ENCODE results near the gene PRKD2.
"Not testable (repeated sequence)": the region's sequence is repeated elsewhere in the genome, so short reads cannot be mapped to it uniquely, and the experiment has no call there.

PRKD2 gene

GRCh38 chr19:46717034-46717715 is at the start of gene PRKD2:
TSS of gene PRKD2 (minus strand) at chr19:46717114. CDS start at chr19:46716370, 744 bp downstream.
- FAIRE-seq = no peak

DNA sequence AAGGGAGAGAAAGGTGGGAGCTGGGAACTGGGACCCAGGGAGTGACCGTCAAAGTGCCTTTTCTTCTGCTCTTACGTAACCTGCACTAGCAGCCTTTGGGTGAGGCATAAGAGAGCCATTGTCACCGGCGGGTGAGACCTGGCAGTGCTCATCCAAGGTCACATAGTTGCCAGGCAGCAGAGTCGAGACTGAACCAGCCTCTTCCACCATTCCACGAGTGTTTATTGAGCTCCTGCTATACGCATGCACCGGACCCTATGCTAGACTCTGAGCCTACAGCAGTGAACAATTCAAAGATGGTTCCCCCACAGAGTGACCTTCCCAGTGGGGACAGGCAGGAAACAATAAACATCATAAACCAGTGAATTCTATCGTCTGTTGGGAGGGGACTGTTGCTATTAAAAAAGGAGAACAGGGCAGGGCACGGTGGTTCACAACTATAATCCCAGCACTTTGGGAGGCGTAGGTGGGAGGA is 47.9 kb upstream of the PRKD2 start:
- no peak for FAIRE-seq

DNA sequence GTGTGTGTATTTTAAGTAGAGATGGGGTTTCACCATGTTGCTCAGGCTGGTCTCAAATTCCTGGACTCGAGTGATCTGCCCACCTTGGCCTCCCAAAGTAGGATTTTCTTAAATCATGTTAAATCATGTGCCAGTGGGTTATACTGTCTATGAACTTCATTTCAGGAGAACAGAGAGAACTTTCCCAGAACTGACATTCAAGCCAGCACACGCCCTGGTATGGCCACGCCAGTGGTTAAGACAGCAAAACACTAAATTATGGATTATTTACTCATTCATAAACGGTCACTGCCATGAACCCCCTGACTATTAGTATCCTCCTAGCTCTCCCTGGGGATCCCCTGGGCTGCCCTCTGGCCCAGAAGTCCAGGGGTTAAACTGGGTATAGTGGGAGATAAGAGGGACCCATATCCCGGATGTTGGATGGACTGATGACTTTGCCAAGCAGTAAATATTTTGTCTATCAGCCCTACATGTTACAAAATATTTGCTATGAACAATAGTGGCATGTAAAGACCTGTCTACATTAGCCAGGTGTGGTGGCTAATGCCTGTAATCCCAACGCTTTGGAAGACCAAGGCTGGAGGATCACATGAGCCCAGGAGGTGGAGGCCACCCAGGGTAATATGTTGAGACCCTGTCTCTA is 45.5 kb upstream of the PRKD2 start:
- no peak for FAIRE-seq

DNA sequence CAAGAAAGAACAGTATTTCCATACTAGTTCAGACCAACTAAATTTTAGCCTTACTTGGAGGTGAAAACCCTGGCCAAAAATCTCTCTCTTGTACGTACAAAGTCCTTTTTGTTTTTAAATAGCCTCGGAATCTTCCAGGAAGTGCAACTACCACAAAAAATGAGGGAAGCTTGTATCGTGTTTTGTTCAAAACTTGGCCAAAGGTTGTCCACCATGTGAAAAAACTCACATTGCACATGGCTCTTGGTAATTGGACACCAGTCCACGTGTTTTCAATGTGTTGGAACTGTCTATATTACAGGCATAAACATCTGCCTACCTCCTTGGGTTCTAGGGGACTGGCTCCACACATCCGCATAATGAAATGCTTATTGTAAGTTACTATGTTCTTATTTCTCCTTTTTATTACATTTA is 44.5 kb upstream of the PRKD2 start:
- FAIRE-seq = no peak

DNA sequence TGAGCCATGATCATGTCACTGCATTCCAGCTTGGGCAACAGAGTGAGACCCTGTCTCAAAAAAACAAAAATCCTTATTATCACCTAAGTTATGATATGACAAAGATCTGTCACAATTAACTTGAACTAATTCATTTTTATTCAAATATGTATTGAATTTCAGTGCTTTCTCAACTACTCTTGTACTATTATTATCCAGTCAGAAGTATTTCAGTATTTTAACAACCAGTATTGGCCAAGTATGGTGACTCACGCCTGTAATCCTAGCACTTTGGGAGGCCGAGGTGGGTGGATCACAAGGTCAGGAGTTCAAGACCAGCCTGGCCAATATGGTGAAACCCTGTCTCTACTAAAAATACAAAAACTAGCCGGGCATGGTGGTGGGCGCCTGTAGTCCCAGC is 44.0 kb upstream of the PRKD2 start:
- FAIRE-seq = not testable (repeated sequence)

GRCh38 chr19:46760363-46760762 is 43.4 kb upstream of the PRKD2 start:
- no peak for FAIRE-seq

DNA sequence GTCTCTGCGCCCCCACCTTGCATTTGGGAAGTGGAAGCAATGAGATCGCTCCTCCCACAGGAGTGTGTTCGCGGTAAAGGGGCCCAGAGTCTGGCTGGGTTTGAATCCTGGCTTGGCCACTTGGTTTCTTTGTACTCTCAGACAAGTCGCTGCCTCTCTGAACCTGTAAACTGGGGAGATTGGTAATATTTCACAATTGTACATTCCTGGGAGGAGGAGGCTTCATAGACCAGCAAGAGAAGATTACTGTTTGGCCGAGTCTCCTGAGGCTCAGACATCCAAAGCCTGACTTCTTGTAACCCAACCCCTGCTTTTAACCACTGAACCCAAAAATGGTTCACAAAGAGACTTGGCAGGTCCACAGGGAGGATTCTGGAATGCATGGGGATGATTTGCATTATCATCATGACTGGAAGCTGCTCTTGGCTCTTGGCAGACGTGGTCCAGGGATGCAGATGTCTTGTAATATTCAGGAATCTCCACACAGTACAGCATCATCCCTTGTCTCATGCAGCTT is 43.0 kb upstream of the PRKD2 start:
- FAIRE-seq = no peak

DNA sequence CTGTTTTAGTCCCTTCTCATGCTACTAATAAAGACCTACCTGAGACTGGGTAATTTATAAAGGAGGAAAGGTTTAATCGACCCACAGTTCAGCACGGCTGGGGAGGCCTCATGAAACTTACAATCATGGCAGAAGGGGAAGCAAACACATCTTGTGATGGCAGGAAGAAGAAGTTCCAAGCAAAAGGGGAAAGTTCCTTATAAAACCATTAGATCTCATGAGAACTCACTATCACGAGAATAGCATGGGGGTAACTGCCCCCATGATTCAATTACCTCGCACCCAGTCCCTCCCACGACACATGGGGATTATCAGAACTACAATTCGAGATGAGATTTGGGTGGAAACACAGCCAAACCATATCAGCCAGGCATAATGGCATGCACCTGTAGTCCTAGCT is 42.3 kb upstream of the PRKD2 start:
- FAIRE-seq = no peak

GRCh38 chr19:46756544-46756888 is 39.6 kb upstream of the PRKD2 start:
- FAIRE-seq = no peak

GRCh38 chr19:46755853-46756543 is 39.1 kb upstream of the PRKD2 start:
- no peak for FAIRE-seq

DNA sequence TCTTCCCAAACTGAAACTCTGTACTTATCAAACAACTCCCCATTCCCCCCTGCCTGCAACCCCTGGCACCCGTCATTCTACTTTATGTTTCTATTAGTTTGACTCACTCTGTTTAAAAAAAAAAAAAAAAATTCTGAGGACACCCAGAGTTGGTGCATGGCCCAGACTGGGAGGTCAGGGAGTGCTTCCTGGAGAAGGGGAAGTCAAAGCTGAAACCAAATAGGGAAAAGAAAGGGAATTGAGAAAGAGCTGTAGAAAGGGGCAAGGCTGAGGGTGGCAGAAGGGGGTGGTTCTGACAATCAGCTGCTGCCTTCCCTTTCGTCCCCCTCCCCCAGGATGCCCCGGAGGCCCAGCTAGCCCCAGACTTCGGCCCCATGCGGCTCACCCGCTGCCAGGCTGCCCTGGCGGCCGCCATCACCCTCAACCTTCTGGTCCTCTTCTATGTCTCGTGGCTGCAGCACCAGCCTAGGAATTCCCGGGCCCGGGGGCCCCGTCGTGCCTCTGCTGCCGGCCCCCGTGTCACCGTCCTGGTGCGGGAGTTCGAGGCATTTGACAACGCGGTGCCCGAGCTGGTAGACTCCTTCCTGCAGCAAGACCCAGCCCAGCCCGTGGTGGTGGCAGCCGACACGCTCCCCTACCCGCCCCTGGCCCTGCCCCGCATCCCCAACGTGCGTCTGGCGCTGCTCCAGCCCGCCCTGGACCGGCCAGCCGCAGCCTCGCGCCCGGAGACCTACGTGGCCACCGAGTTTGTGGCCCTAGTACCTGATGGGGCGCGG is 38.4 kb upstream of the PRKD2 start:
- no peak for FAIRE-seq

DNA sequence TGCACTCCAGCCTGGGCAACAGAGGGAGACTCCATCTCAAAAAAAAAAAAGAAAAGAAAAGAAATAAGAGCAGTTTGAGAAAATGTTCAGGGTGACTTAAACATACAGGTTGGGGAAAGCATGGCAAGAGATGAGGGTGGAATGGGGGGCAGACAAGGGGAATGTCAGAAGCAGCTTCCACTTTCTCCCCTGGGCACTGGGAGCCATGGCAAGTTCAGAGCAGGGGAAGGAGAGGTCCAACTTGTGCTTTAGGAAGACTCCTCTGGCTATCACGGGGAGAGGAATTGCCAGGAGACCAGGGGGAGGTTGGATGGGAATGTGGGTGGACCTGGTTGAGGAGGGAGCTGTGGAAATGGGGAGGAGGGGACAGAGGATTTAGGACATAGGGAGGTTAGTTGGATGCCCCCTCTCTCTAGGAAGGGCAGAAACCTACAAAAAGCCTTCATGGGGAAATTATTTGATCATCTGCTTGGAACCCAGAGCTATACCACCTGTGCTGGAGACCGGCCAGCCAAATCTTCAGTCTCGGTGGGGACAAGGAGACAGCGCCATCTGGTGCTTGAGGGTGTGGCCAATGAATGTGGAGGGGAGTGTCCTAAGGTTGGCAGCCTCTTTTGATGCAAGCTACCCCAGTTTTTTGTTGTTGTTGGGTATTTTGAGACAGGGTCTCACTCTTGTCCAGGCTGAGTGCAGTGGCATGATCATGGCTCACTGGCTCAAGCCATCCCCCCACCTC is 36.7 kb upstream of the PRKD2 start:
- FAIRE-seq = no peak

DNA sequence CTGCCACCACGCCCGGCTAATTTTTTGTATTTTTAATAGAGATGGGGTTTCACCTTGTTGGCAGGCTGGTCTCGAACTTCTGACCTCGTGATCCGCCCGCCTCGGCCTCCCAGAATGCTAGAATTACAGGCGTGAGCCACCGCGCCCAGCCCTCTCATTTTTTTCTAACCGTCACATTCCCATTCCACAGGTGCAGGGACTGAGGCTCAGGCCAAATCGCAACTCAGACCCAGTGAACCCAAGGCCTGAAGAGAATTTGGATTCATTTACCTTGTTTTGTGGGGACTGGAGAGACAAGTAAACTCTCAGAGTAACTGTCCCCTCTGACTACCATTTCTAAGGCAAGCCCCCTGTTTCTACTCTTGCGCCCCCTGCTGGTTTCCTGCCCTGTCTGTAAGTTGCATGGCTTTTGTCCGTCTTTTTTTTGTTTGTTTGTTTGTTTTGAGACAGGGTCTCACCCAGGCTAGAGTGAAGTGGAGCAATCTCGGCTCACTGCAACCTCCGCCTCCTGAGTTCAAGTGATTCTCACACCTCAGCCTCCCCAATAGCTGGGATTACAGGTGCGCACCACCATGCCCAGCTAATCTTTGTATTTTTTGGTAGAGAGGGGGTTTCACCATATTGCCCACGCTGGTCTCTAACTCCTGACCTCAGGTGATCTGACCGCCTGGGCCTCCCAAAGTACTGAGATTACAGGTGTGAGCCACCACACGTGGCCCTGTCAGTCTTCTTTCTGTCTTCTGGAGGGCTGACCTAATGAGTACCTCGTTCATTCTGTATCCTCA is 31.6 kb upstream of the PRKD2 start:
- FAIRE-seq = no peak

- FAIRE-seq = no peak
These were observed 29.6 kb upstream of the PRKD2 start, which contains the start of gene STRN4 for GRCh38 chr19:46746281-46747057. TSS of gene STRN4 (minus strand) at chr19:46746450. CDS start at chr19:46746430, 20 bp downstream.

DNA sequence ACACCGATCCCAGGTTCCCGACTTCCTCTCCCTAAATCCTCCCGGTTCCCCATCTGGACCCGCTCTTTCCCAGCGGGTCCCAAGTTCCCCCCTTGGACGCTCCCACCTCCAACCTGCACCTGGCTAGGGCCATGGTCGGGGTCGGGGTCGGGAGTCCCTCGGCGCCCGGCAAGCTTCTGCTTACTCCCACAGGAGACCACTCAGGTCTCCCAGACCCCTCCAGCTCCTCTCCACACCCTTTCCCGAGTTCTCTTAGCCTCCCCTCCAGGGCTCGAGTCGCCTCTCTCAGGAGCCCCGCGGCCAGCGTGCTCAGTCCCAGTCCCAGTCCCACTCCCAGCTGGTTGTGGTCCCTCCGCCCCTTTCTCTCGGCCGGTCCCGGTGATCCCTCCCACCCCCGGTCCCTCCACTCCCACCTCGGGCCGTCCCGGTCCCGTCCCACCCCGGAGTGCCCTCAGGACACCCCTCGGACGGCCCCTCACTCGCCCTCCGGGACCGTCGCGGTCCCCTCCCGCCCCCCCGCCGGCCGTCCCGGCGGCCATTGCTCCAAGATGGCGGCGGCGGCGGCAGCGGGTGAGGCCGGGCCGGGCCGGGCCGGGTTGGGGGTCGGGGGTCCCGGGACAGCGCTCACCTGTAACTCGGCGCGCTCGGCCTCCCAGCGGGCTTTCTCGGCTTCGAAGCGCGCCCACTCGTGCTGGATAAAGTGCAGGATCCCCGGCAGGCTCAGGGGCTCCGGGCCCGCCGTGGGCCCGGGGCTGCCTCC is 28.8 kb upstream of the PRKD2 start, which contains the start of gene FKRP:
FKRP (plus strand) TSS at position 537 of the 760 bp plus-strand sequence. CDS start 9,394 bp downstream, outside the sequence.
- no peak for FAIRE-seq

- FAIRE-seq = no peak
These were observed 28.1 kb upstream of the PRKD2 start for GRCh38 chr19:46745030-46745429.

DNA sequence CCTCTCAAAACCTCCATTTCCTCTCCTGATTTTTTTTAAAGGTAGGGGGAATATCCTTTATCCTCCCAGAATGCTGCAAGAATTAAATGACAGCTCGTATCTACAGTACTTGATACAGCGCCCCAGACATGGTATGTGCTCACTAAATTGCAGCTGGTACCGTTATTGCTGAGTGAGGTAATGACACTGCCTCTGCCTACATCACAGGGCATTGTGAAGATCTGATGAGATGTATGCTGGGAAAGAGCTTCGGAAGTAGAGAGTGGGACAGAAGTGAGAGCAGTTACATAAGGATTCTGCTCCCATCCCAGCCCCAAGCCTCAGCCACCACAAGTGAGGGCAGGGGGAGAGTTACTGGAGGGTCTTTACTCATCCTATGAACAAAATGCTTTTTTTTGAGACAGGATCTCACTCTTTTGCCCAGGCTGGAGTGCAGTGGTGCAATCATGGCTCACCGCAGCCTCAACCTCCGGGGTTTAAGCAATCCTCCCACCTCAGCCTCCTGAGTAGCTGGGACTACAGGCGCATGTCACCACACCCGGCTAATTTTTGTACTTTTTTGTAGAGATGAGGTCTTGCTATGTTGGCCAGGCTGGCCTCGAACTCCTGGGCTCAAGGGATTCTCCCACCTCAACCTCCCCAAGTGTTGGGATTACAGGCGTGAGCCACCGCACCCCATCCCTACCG is 27.2 kb upstream of the PRKD2 start:
- FAIRE-seq = no peak

- no peak for FAIRE-seq
These were observed 26.1 kb upstream of the PRKD2 start for GRCh38 chr19:46742926-46743480.

DNA sequence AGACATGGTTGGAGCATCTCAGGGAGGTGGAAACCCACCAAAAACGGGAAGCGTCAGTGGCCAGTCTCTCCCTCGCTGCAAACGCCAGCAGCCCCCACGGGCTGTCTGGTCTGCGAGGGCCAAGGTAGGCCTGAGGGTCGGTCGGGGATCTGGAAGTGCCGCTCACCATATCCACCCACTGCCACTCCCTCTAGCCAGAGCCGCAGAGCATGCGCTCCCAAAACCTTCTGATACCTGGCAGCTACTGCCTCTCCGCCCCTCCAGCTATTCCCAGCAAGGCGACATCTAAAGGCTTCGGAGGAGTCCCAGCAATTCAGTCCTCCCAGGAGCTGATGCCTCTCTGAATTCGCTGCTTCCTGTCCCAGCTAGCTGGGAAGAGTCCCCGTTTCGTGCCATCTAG is 24.5 kb upstream of the PRKD2 start:
- no peak for FAIRE-seq
